Mucosa of descending colon (tissue), 3 donors: ENCODE data around the gene POU2F3. TPM values are rescaled to one million over a fixed set of nuclear protein-coding genes. Genes with fewer than 3 reads are reported as not detected.

Experiments used
- ATAC-seq: fragments of 200-7000 bp; cut with Tn5 transposase; one replicate; pipeline ENCODE4 v1.9.1; 2020; ENCODE audit warnings: mild to moderate bottlenecking, moderate library complexity
- DNase-seq, 3 donors: peaks; one replicate each; pipeline ENCODE4 v3.0.0-alpha.2; 2020
- H3K36me3 ChIP-seq: fragments of 200-600 bp; one replicate; pipeline ENCODE4 v1.8.0; 2021; ENCODE audit warnings: low read depth, mild to moderate bottlenecking
- H3K4me1 ChIP-seq: fragments of 200-600 bp; one replicate; pipeline ENCODE4 v1.8.0; 2021; ENCODE audit warnings: low read depth, mild to moderate bottlenecking
- H3K4me3 ChIP-seq: fragments of 200-600 bp; one replicate; pipeline ENCODE4 v1.8.0; 2021; ENCODE audit warnings: mild to moderate bottlenecking
- H3K9me3 ChIP-seq: fragments of 200-600 bp; one replicate; pipeline ENCODE4 v1.8.0; 2021; ENCODE audit warnings: mild to moderate bottlenecking
- CTCF ChIP-seq: fragments of 200-600 bp; IDR thresholded peaks from one replicate; pipeline ENCODE4 v1.8.0; 2022; ENCODE audit warnings: antibody characterized with exemption, mild to moderate bottlenecking
- intact Hi-C, 2 donors: fragments of 100-400 bp; cut with DNase I in 1 of 2; cut with micrococcal nuclease in 1 of 2; formaldehyde crosslinking; loops; one replicate each; pipeline versions ENCODE4 v1.11.0 to v1.11.1; 2022; cut with DNase I, micrococcal nuclease
- total RNA-seq, 3 donors: library from RNA; stranded (reverse); fragmentation: NEBNext Ultra II Directional in 2 of 3; extraction: Animal tissue kit (Norgen Biotek cat#: 25700) in 2 of 3; gene quantifications; one replicate each; pipeline versions ENCODE4 v1.2.1 to v1.2.4, GENCODE V29; 2021 to 2023
- donor health status: DM: no; HTN: no; CAD: no; lungs with moderate emphysema.
- donor health status: DM: no; HTN: no; CAD: no.
- donor health status: DM: no; HTN: yes; CAD: no.

POU2F3 gene
- total RNA-seq, 3 donors from 2014 or later, result 1.1 to 3.0 (median 2.2) TPM

- Histone ChIP-seq H3K36me3 (no peaks in the 10 kb centered on the region), H3K4me1 (peaks cover 4% of the 10 kb centered on the region), H3K4me3 (no peak overlapping the region), H3K9me3 (no peaks in the 10 kb centered on the region)
- DNase-seq (no peak), ATAC-seq (no peak)
- no peak for TF ChIP-seq CTCF
- intact Hi-C loops, result no loop called here
Measured at GRCh38 chr11:120236169-120237107, 3.5 kb upstream of the POU2F3 start.

GRCh38 chr11:120238968-120239620 is 846 bp upstream of the POU2F3 start:
- intact Hi-C loops, result no loop called here
- no peak for TF ChIP-seq CTCF
- Histone ChIP-seq H3K4me3 (no peak overlapping the region), H3K36me3 (no peaks in the 10 kb centered on the region), H3K4me1 (peaks cover 4% of the 10 kb centered on the region), H3K9me3 (no peaks in the 10 kb centered on the region)
- no peak for ATAC-seq
- no peak for DNase-seq

GRCh38 chr11:120240866-120241265 is 926 bp downstream of the POU2F3 start:
- H3K4me3 ChIP-seq, result no peak overlapping the region
- H3K36me3 ChIP-seq, result no peaks in the 10 kb centered on the region
- DNase-seq (no peak), ATAC-seq (no peak)
- intact Hi-C loops, result no loop called here
- no peaks in the 10 kb centered on the region for H3K9me3 ChIP-seq
- peaks cover 4% of the 10 kb centered on the region for H3K4me1 ChIP-seq
- TF ChIP-seq CTCF, result no peak

GRCh38 chr11:120241277-120241676 is 1.3 kb downstream of the POU2F3 start:
- no peak for TF ChIP-seq CTCF
- H3K36me3 ChIP-seq, result no peaks in the 10 kb centered on the region
- ATAC-seq (no peak), DNase-seq (no peak)
- intact Hi-C loops, result no loop called here
- H3K4me1 ChIP-seq, result peaks cover 4% of the 10 kb centered on the region
- H3K4me3 ChIP-seq, result no peak overlapping the region
- H3K9me3 ChIP-seq, result no peaks in the 10 kb centered on the region

GRCh38 chr11:120243221-120243620 is 3.3 kb downstream of the POU2F3 start:
- no peaks in the 10 kb centered on the region for H3K36me3 ChIP-seq
- H3K4me1 ChIP-seq, result peaks cover 4% of the 10 kb centered on the region
- no peaks in the 10 kb centered on the region for H3K9me3 ChIP-seq
- no peak for TF ChIP-seq CTCF
- intact Hi-C loops, result no loop called here
- DNase-seq (no peak), ATAC-seq (no peak)
- H3K4me3 ChIP-seq, result no peak overlapping the region
